ENCODE results near the gene TTC22. TPM values are rescaled to one million over a fixed set of nuclear protein-coding genes. Genes with fewer than 3 reads are reported as not detected.

Gene TTC22
- total RNA-seq, 1 donor, result under 0.01 TPM

GRCh38 chr1:54805466-54805865 is 4.3 kb upstream of the TTC22 start:
- TF ChIP-seq CTCF (IDR thresholded peaks at IDR 0.05; ENCODE audit: insufficient read depth, low read length), result no peak
- H3K4me3 ChIP-seq (ENCODE audit: low read depth, low read length), result no peak overlapping the region

GRCh38 chr1:54804471-54805132 is 3.5 kb upstream of the TTC22 start:
- TF ChIP-seq CTCF (IDR thresholded peaks at IDR 0.05; ENCODE audit: insufficient read depth, low read length), result no peak
- peak; percentile 25 for DNase-seq (ENCODE audit: low read depth)
- no peak overlapping the region for H3K4me3 ChIP-seq (ENCODE audit: low read depth, low read length)

More at GRCh38 chr1:54805466-54805865, 4.3 kb upstream of the TTC22 start:
- DNase-seq (ENCODE audit: low read depth), result no peak

GRCh38 chr1:54803761-54804470 is 2.8 kb upstream of the TTC22 start:
- peak; percentile 76 for DNase-seq (ENCODE audit: low read depth)
- TF ChIP-seq CTCF (IDR thresholded peaks at IDR 0.05; ENCODE audit: insufficient read depth, low read length), result no peak
- no peak overlapping the region for H3K4me3 ChIP-seq (ENCODE audit: low read depth, low read length)

- no peak for TF ChIP-seq CTCF (IDR thresholded peaks at IDR 0.05; ENCODE audit: insufficient read depth, low read length)
- no peak for DNase-seq (ENCODE audit: low read depth)
- H3K4me3 ChIP-seq (ENCODE audit: low read depth, low read length), result no peak overlapping the region
These were observed 853 bp downstream of the TTC22 start for GRCh38 chr1:54800041-54800898.

- DNase-seq (ENCODE audit: low read depth), result peak; percentile 43
- no peak overlapping the region for H3K4me3 ChIP-seq (ENCODE audit: low read depth, low read length)
- no peak for TF ChIP-seq CTCF (IDR thresholded peaks at IDR 0.05; ENCODE audit: insufficient read depth, low read length)
These were observed 2.1 kb downstream of the TTC22 start for GRCh38 chr1:54798769-54799641.

GRCh38 chr1:54798206-54798605 is 2.9 kb downstream of the TTC22 start:
- no peak for DNase-seq (ENCODE audit: low read depth)
- no peak for TF ChIP-seq CTCF (IDR thresholded peaks at IDR 0.05; ENCODE audit: insufficient read depth, low read length)

More at GRCh38 chr1:54798206-54798605, 2.9 kb downstream of the TTC22 start:
- no peak overlapping the region for H3K4me3 ChIP-seq (ENCODE audit: low read depth, low read length)
